Heart right ventricle (tissue), 16 donors: ENCODE results near the gene PHC3. TPM values are rescaled to one million over a fixed set of nuclear protein-coding genes. Genes with fewer than 3 reads are reported as not detected.
A peak's percentile ranks its signal among the peaks of the same experiment; 100 is the strongest.

ENCODE experiments used
- ATAC-seq, 8 donors: fragments of 200-7000 bp; cut with Tn5 transposase; one replicate each; pipeline ENCODE4 v1.9.1; 2020; ENCODE audit warnings: mild to moderate bottlenecking in 8 of 8, moderate library complexity in 8 of 8, moderate number of reproducible peaks in 1 of 8
- DNase-seq, 2 donors: peaks; one replicate each; pipeline ENCODE4 v3.0.0-alpha.2; 2020
- H3K27ac ChIP-seq, 10 donors: fragments of 200-600 bp; sonication (generic) in 2 of 10; one replicate each; pipeline versions ENCODE4 v1.5.0 to v1.8.0; 2020 to 2022; ENCODE audit warnings: mild to moderate bottlenecking in 3 of 10
- H3K27me3 ChIP-seq, 7 donors: fragments of 200-600 bp; one replicate each; pipeline ENCODE4 v1.8.0; 2021 to 2022; ENCODE audit warnings: mild to moderate bottlenecking in 2 of 7
- H3K36me3 ChIP-seq, 9 donors: fragments of 200-600 bp; sonication (generic) in 1 of 9; one replicate each; pipeline versions ENCODE4 v1.5.0 to v1.8.0; 2020 to 2022; ENCODE audit warnings: mild to moderate bottlenecking in 2 of 9
- H3K4me1 ChIP-seq, 9 donors: fragments of 200-600 bp; sonication (generic) in 1 of 9; one replicate each; pipeline versions ENCODE4 v1.5.0 to v1.8.0; 2020 to 2022; ENCODE audit warnings: mild to moderate bottlenecking in 4 of 9
- H3K4me3 ChIP-seq, 10 donors: fragments of 200-600 bp; sonication (generic) in 2 of 10; one replicate each; pipeline versions ENCODE4 v1.5.0 to v1.8.0; 2020 to 2022; ENCODE audit warnings: mild to moderate bottlenecking in 7 of 10, moderate library complexity in 2 of 10
- H3K9me3 ChIP-seq, 11 donors: fragments of 200-600 bp in 10 of 11; sonication (generic) in 2 of 11; one replicate each; pipeline versions ENCODE4 v1.5.0 to v1.8.0; 2013 to 2022; ENCODE audit warnings: mild to moderate bottlenecking in 2 of 11, control low read depth in 1 of 11, moderate library complexity in 1 of 11
- CTCF ChIP-seq, 9 donors: fragments of 200-600 bp; sonication (generic) in 2 of 9; IDR thresholded peaks; one replicate each; pipeline versions ENCODE4 v1.5.0 to v1.8.0; 2021 to 2022; ENCODE audit warnings: antibody characterized with exemption in 9 of 9, mild to moderate bottlenecking in 5 of 9, moderate library complexity in 1 of 9
- WGBS, 2 donors: extraction: QIAGEN DNeasy Blood & Tissue Kit; methylation state at CpG; one replicate each; pipeline ENCODE4 v1.1.7; 2013; ENCODE audit warnings: inconsistent platforms in 1 of 2; 5-methylcytosine and 5-hydroxymethylcytosine counted together
- intact Hi-C, 10 donors: fragments of 100-400 bp; cut with DNase I; formaldehyde crosslinking; loops; one replicate each; pipeline versions ENCODE4 v1.11.1 to v1.14.2; 2022
- polyA plus RNA-seq, 2 donors: library from polyadenylated mRNA; stranded (reverse); fragments of 200-250 nt; gene quantifications; one replicate each; pipeline ENCODE4 v1.2.3, GENCODE V29; 2013
- total RNA-seq, 10 donors: library from RNA; stranded (reverse); fragmentation: NEBNext Ultra II Directional in 3 of 10; extraction: Animal tissue kit (Norgen Biotek cat#: 25700) in 3 of 10; gene quantifications; one replicate each; pipeline versions ENCODE4 v1.2.1 to v1.2.4, GENCODE V29; 2021 to 2023
- donor health status: Arrhythmogenic right ventricular cardiomyopathy.
- donor health status: ischemic (EF 13 %, LVEDD 7.1; RV severe dilation, severe dysfunction).
- donor health status: healthy with polysubstance abuse.
- donor health status: DM: no; HTN: yes; CAD: no.
- donor health status: DM: no; HTN: no; CAD: no.
- donor health status: ischemic (EF 25% LVEDD 6.9; RV normal size, moderate dysfunction).
- donor health status: ischemic (EF 25% LVEDD 5.7; RV mildly dilated, moderate dysfunction).
- donor health status: healthy.
- donor health status: DM: yes; HTN: yes; CAD: no.
- donor health status: Ischemic cardiomyopathy.
- donor health status: ischemic (EF 35%, LVEDD 5.7; RV mildly dilated, moderate dysfunction).
- donor health status: nonischemic (EF 11% LVEDD 7.7; RV severe dilation, severe dysfunction).
- donor health status: DM: yes; HTN: yes; CAD: no.
- donor health status: PGD.
- donor health status: ischemic (EF 29% LVEDD 5.4; RV normal size, mild dysfunction).
- donor health status: nonischemic (EF 23%, LVEDD 6.1; RV moderate dilation, normal function).

Gene PHC3
- total and polyA plus RNA-seq, 12 donors, result 2.4 to 70.8 (median 55.3) TPM

DNA sequence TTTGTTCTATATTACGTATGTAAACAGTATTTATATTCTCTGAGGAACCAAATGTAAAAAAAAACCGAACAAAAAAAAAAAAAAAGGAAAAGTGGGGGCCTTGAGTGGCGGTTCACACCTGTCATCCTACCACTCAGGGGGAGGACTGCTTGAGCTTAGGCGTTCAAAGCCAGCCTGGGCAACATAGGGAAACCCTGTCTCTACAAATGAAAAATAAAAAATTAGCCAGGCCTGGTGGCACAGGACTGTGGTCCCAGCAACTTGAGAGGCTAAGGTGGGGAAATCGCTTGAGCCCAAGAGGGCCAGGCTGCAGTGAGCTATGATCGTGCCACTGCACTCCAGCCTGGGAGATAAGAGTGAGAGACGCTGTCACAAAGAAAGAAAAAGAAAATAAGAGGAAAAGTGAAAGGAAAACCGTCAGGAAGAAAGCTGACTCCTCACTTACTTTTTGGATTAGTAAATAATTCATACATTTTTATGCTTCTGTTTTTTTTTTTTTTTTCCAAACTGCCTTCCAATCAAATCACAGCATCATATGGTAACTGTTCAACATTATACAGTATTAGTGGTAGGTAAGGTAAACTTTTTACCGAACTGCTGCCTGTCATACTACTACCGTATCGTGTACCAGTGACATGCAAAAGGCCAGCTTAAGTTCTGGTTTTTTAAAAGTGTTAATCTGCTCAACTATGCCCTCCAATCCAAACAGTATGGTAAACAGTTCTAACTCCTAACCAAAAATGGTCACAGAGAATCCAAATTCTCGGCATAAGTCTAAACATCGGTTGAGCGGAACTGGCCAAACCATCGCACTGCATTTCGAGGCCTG is 1.2 kb downstream of the PHC3 start:
- H3K36me3 ChIP-seq, result peaks cover 0 to 35% (median 25%) of the 10 kb centered on the region in 9 donors
- H3K4me3 ChIP-seq, result peak overlapping the region; percentile 71 to 99 (median 88)
- 13 to 14% methylated on average over 16 of the region's 16 CpGs for WGBS, 2 donors
- no peak for TF ChIP-seq CTCF (IDR thresholded peaks at IDR 0.05)
- intact Hi-C loops, result loop anchor here in 4 of 10 donors (2.0 to 10.0 kb wide), 4 partner anchors 43 to 177 kb away; partner anchors contain the start of genes SKIL (in 3 of the 4) and PRKCI (in 1 of the 4)
- H3K27me3 ChIP-seq, result no peaks in the 10 kb centered on the region
- ATAC-seq, result peak in 6 of 8 donors; percentile 2 to 21 (median 6)
- H3K9me3 ChIP-seq, result no peaks in the 10 kb centered on the region
- H3K27ac ChIP-seq, result peak overlapping the region; percentile 91 to 99 (median 94)
- no peak for DNase-seq
- peaks cover 0 to 28% (median 24%) of the 10 kb centered on the region in 9 donors for H3K4me1 ChIP-seq

GRCh38 chr3:170179432-170179831 is 2.1 kb downstream of the PHC3 start:
- H3K4me1 ChIP-seq, result peaks cover 0 to 32% (median 24%) of the 10 kb centered on the region in 9 donors

GRCh38 chr3:170178651-170179050 is 2.9 kb downstream of the PHC3 start:
- no peak for TF ChIP-seq CTCF (IDR thresholded peaks at IDR 0.05)
- Histone ChIP-seq H3K4me1 (peaks cover 0 to 40% (median 24%) of the 10 kb centered on the region in 9 donors), H3K36me3 (peaks cover 0 to 52% (median 32%) of the 10 kb centered on the region in 9 donors), H3K27ac (peak overlapping the region in 1 of 10 donors; percentile 99), H3K4me3 (no peak overlapping the region), H3K9me3 (no peaks in the 10 kb centered on the region), H3K27me3 (no peaks in the 10 kb centered on the region)
- DNase-seq (no peak), ATAC-seq (no peak)
- 85 to 88% methylated on average over 3 of the region's 3 CpGs for WGBS, 2 donors
- intact Hi-C loops, result no loop called here

More at GRCh38 chr3:170179432-170179831, 2.1 kb downstream of the PHC3 start:
- Histone ChIP-seq H3K27ac (peak overlapping the region in 3 of 10 donors; percentile 95 to 99 (median 98)), H3K9me3 (no peaks in the 10 kb centered on the region), H3K27me3 (no peaks in the 10 kb centered on the region), H3K4me3 (peak overlapping the region in 6 of 10 donors; percentile 71 to 99 (median 88)), H3K36me3 (peaks cover 0 to 44% (median 32%) of the 10 kb centered on the region in 9 donors)
- intact Hi-C loops, result no loop called here
- ATAC-seq, result no peak
- no peak for DNase-seq
- no peak for TF ChIP-seq CTCF (IDR thresholded peaks at IDR 0.05)
- WGBS, 2 donors, result 35% methylated on average over 1 of the region's 1 CpG

- H3K27me3 ChIP-seq, result no peaks in the 10 kb centered on the region
- peaks cover 0 to 100% (median 59%) of the 10 kb centered on the region in 9 donors for H3K36me3 ChIP-seq
- H3K9me3 ChIP-seq, result no peaks in the 10 kb centered on the region
- intact Hi-C loops, result no loop called here
- DNase-seq (no peak), ATAC-seq (no peak)
- WGBS, 2 donors, result 87 to 91% methylated on average over 1 of the region's 1 CpG
- no peak for TF ChIP-seq CTCF (IDR thresholded peaks at IDR 0.05)
- peak overlapping the region in 1 of 10 donors; percentile 2 for H3K27ac ChIP-seq
- H3K4me1 ChIP-seq, result peaks cover 0 to 40% (median 13%) of the 10 kb centered on the region in 9 donors
- H3K4me3 ChIP-seq, result no peak overlapping the region
Observed at GRCh38 chr3:170171563-170171962, 10.0 kb downstream of the PHC3 start.
